Measurements from ENCODE around the gene KMT5B.
"Not testable (repeated sequence)": the region's sequence is repeated elsewhere in the genome, so short reads cannot be mapped to it uniquely, and the experiment has no call there.

The KMT5B gene

GRCh38 chr11:68213135-68213515 is at the start of gene KMT5B:
KMT5B (minus strand) TSS chr11:68213296; CDS start chr11:68190076, 23,220 bp downstream.
- peak; percentile 59 for DNase-seq (ENCODE audit: low spot score)

- DNase-seq (ENCODE audit: low spot score): no peak
Measured at GRCh38 chr11:68262544-68262827, 49.4 kb upstream of the KMT5B start.

GRCh38 chr11:68261749-68262543 is 48.9 kb upstream of the KMT5B start:
- DNase-seq (ENCODE audit: low spot score): no peak

- DNase-seq (ENCODE audit: low spot score): no peak
Measured at GRCh38 chr11:68261006-68261405, 47.9 kb upstream of the KMT5B start.

- no peak for DNase-seq (ENCODE audit: low spot score)
Measured at GRCh38 chr11:68260484-68260883, 47.4 kb upstream of the KMT5B start.

GRCh38 chr11:68259122-68259959 is 46.2 kb upstream of the KMT5B start:
- no peak for DNase-seq (ENCODE audit: low spot score)

- DNase-seq (ENCODE audit: low spot score): no peak
Measured at GRCh38 chr11:68258363-68258765, 45.3 kb upstream of the KMT5B start.

GRCh38 chr11:68257477-68258362 is 44.6 kb upstream of the KMT5B start:
- DNase-seq (ENCODE audit: low spot score): peak; percentile 84

- no peak for DNase-seq (ENCODE audit: low spot score)
Measured at GRCh38 chr11:68256331-68256741, 43.2 kb upstream of the KMT5B start.

GRCh38 chr11:68255526-68255925 is 42.4 kb upstream of the KMT5B start:
- DNase-seq (ENCODE audit: low spot score): no peak

GRCh38 chr11:68254421-68254820 is 41.3 kb upstream of the KMT5B start:
- no peak for DNase-seq (ENCODE audit: low spot score)

- no peak for DNase-seq (ENCODE audit: low spot score)
Measured at GRCh38 chr11:68251765-68252164, 38.7 kb upstream of the KMT5B start.

- not testable (repeated sequence) for DNase-seq (ENCODE audit: low spot score)
Measured at GRCh38 chr11:68244912-68245311, 31.8 kb upstream of the KMT5B start.

- not testable (repeated sequence) for DNase-seq (ENCODE audit: low spot score)
Measured at GRCh38 chr11:68243847-68244246, 30.8 kb upstream of the KMT5B start.

GRCh38 chr11:68242616-68243015 is 29.5 kb upstream of the KMT5B start:
- no peak for DNase-seq (ENCODE audit: low spot score)

GRCh38 chr11:68231621-68232020 is 18.5 kb upstream of the KMT5B start:
- DNase-seq (ENCODE audit: low spot score): no peak

- no peak for DNase-seq (ENCODE audit: low spot score)
Measured at GRCh38 chr11:68229601-68230000, 16.5 kb upstream of the KMT5B start.

- no peak for DNase-seq (ENCODE audit: low spot score)
Measured at GRCh38 chr11:68226421-68226820, 13.3 kb upstream of the KMT5B start.

GRCh38 chr11:68224606-68225005 is 11.5 kb upstream of the KMT5B start:
- no peak for DNase-seq (ENCODE audit: low spot score)

GRCh38 chr11:68223275-68223674 is 10.2 kb upstream of the KMT5B start:
- DNase-seq (ENCODE audit: low spot score): no peak

GRCh38 chr11:68221406-68221805 is 8.3 kb upstream of the KMT5B start:
- no peak for DNase-seq (ENCODE audit: low spot score)

- DNase-seq (ENCODE audit: low spot score): no peak
Measured at GRCh38 chr11:68216171-68216938, 3.3 kb upstream of the KMT5B start.

All from AG08396 (cell line).